Smooth muscle cell (in vitro differentiated cells): ENCODE data around the gene CPSF4L. TPM values are rescaled to one million over a fixed set of nuclear protein-coding genes. Genes with fewer than 3 reads are reported as not detected.

Experiments
- DNase-seq: peaks from one replicate; lab custom pipeline; 2025; ENCODE audit not compliant: unreplicated experiment; lab: John Stamatoyannopoulos, UW
- H2AFZ ChIP-seq: fragments of 200-600 bp; sonication (generic); 2 replicates; pipeline ENCODE4 v1.6.0; 2016; ENCODE audit warnings: antibody characterized with exemption, low read depth, mild to moderate bottlenecking
- H3F3A ChIP-seq: fragments of 200-600 bp; sonication (generic); 2 replicates; pipeline ENCODE4 v1.6.0; 2017; ENCODE audit warnings: antibody characterized with exemption, low read depth
- H3K27ac ChIP-seq: fragments of 200-600 bp; sonication (generic); 2 replicates; pipeline ENCODE4 v1.5.1; 2016; ENCODE audit warnings: low read depth, mild to moderate bottlenecking
- H3K27me3 ChIP-seq: fragments of 200-600 bp; sonication (generic); 2 replicates; pipeline ENCODE4 v1.6.1; 2016; ENCODE audit warnings: low read depth, mild to moderate bottlenecking
- H3K36me3 ChIP-seq: fragments of 200-600 bp; sonication (generic); 2 replicates; pipeline ENCODE4 v1.5.1; 2016; ENCODE audit warnings: low read depth
- H3K4me1 ChIP-seq: fragments of 200-600 bp; sonication (generic); 2 replicates; pipeline ENCODE4 v1.5.1; 2016; ENCODE audit warnings: low read depth
- H3K4me2 ChIP-seq: fragments of 200-600 bp; sonication (generic); 2 replicates; pipeline ENCODE4 v1.6.0; 2016; ENCODE audit warnings: mild to moderate bottlenecking
- H3K4me3 ChIP-seq: fragments of 200-600 bp; sonication (generic); 2 replicates; pipeline ENCODE4 v1.5.1; 2016; ENCODE audit warnings: mild to moderate bottlenecking
- H3K79me2 ChIP-seq: fragments of 200-600 bp; sonication (generic); 2 replicates; pipeline ENCODE4 v1.6.0; 2016; ENCODE audit warnings: low read depth, mild to moderate bottlenecking
- H3K9ac ChIP-seq: fragments of 200-600 bp; sonication (generic); 2 replicates; pipeline ENCODE4 v1.6.0; 2016; ENCODE audit warnings: low read depth
- H3K9me3 ChIP-seq: fragments of 200-600 bp; sonication (generic); replicated peaks from 2 replicates; pipeline ENCODE4 v1.5.1; 2016; ENCODE audit warnings: low read depth
- H4K20me1 ChIP-seq: fragments of 200-600 bp; sonication (generic); 2 replicates; pipeline ENCODE4 v1.6.0; 2016; ENCODE audit warnings: low read depth
- CTCF ChIP-seq: fragments of 200-600 bp; sonication (generic); IDR thresholded peaks from 2 replicates; pipeline ENCODE4 v1.5.1; 2017; ENCODE audit warnings: borderline replicate concordance, mild to moderate bottlenecking, antibody characterized with exemption; ENCODE audit not compliant: insufficient read depth, poor library complexity, severe bottlenecking
- WGBS: methylation state at CpG from one replicate; pipeline ENCODE4 v1.1.7; 2016; ENCODE audit warnings: low lambda C conversion rate; 5-methylcytosine and 5-hydroxymethylcytosine counted together
- polyA plus RNA-seq: library from polyadenylated mRNA; unstranded; fragments of >200 nt; fragmentation: Nextera tagmentation; extraction: Ambion mirVana; gene quantifications from 2 replicates; pipeline ENCODE4 v1.2.1, GENCODE V29; 2016
- total RNA-seq: library from RNA; depleted of rRNA; stranded (reverse); fragments of >200 nt; gene quantifications from 2 replicates; pipeline ENCODE4 v1.2.3, GENCODE V29; 2014

The CPSF4L gene
- total and polyA plus RNA-seq, 2 experiments from 2014 or later, result not detected

- Histone ChIP-seq H3K9me3 (no peaks in the 10 kb centered on the region), H3F3A (no peaks in the 10 kb centered on the region), H3K9ac (no peak overlapping the region), H3K36me3 (no peaks in the 10 kb centered on the region), H3K27me3 (no peaks in the 10 kb centered on the region), H4K20me1 (peaks cover 92% of the 10 kb centered on the region), H3K27ac (no peak overlapping the region), H3K79me2 (peaks cover 32% of the 10 kb centered on the region), H3K4me1 (peaks cover 10% of the 10 kb centered on the region), H2AFZ (no peak overlapping the region), H3K4me2 (no peak overlapping the region), H3K4me3 (no peak overlapping the region)
- no peak for DNase-seq
- TF ChIP-seq CTCF, result no peak
- 80% methylated on average over 8 of the region's 8 CpGs for WGBS
Measured at GRCh38 chr17:73286863-73287296, 25.2 kb upstream of the CPSF4L start.

DNA sequence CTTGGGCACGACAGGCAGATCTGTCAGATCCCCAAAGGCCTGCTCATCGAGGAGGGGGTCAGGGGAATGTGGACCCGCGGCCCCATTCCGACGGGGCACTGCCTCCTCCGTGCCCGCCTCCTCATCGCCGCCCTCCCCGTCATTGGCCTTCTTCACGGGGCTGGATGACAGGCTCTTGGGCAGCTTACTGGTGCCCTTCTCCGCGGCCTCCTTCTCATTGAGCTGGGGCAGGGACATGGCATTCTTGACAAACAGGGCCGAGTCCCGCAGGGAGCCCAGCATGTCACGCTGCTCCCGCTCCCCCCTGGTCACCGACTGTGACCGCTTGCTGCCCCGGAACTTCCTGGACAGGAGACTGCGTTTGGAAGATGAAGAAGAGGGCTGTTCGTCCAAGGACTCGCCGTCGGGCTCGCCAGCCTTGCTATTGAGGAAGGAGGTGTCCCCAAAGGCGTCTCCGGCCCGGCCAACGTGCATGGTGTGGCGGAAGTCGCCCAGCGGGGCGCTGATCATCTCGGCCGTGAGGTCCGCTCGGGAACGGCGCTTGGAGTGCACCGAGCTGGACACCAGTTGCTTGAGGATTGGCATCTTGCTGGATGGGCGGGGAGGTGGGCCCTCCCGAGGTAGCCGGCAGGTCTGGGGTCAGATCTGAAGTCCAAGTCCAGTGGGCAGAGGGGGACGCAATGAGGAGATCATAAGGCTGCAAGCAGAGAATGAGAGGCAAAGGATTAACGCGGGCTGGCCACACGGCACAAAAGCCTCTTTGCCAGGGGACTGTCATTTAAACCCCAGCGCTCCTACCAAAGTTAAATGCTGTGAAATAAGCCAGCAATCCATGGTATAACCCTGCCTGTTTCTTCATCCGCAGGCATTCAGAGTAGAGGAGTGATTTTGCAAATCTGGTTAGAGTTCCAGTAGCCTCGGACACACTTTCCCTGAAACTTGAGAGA lies 24.5 kb upstream of the CPSF4L start:
- WGBS, result 97% methylated on average over 52 of the region's 52 CpGs
- no peaks in the 10 kb centered on the region for H3F3A ChIP-seq
- peaks cover 88% of the 10 kb centered on the region for H4K20me1 ChIP-seq

GRCh38 chr17:73285603-73285908 lies 23.9 kb upstream of the CPSF4L start:
- Histone ChIP-seq H3K27me3 (no peaks in the 10 kb centered on the region), H3K4me1 (peaks cover 10% of the 10 kb centered on the region), H2AFZ (no peak overlapping the region), H3K9ac (no peak overlapping the region), H3K79me2 (peaks cover 28% of the 10 kb centered on the region), H3K36me3 (no peaks in the 10 kb centered on the region), H3K4me3 (no peak overlapping the region), H4K20me1 (peaks cover 81% of the 10 kb centered on the region), H3K9me3 (no peaks in the 10 kb centered on the region), H3F3A (no peaks in the 10 kb centered on the region), H3K4me2 (no peak overlapping the region), H3K27ac (no peak overlapping the region)
- 96% methylated on average over 15 of the region's 15 CpGs for WGBS
- DNase-seq, result no peak
- TF ChIP-seq CTCF, result no peak

More for the DNA sequence above, 24.5 kb upstream of the CPSF4L start:
- Histone ChIP-seq H3K79me2 (peaks cover 32% of the 10 kb centered on the region), H2AFZ (no peak overlapping the region), H3K27ac (no peak overlapping the region), H3K4me1 (peaks cover 10% of the 10 kb centered on the region), H3K4me2 (no peak overlapping the region), H3K4me3 (no peak overlapping the region), H3K9me3 (no peaks in the 10 kb centered on the region), H3K27me3 (no peaks in the 10 kb centered on the region), H3K9ac (no peak overlapping the region), H3K36me3 (no peaks in the 10 kb centered on the region)
- no peak for DNase-seq
- no peak for TF ChIP-seq CTCF
